MG63 (cell line): ENCODE results near the gene NAT14. TPM values are rescaled to one million over a fixed set of nuclear protein-coding genes. Genes with fewer than 3 reads are reported as not detected.

ENCODE experiments used
- DNase-seq: peaks from one replicate; pipeline ENCODE4 v3.0.0-alpha.2; 2020
- H3K27me3 ChIP-seq: fragments of 250-450 bp; sonication (Bioruptor Pico); 2 replicates; pipeline ENCODE4 v1.5.1; 2020; ENCODE audit warnings: mild to moderate bottlenecking, moderate library complexity
- H3K36me3 ChIP-seq: fragments of 250-450 bp; sonication (Bioruptor Pico); 2 replicates; pipeline ENCODE4 v1.5.1; 2020; ENCODE audit warnings: mild to moderate bottlenecking, moderate library complexity
- H3K4me3 ChIP-seq: fragments of 250-450 bp; sonication (Bioruptor Pico); 2 replicates; pipeline ENCODE4 v1.5.1; 2020; ENCODE audit warnings: mild to moderate bottlenecking, moderate library complexity
- H3K9me3 ChIP-seq: fragments of 250-450 bp; sonication (Bioruptor Pico); 2 replicates; pipeline ENCODE4 v1.5.1; 2020; ENCODE audit warnings: mild to moderate bottlenecking, moderate library complexity
- total RNA-seq: library from RNA; depleted of rRNA; stranded (reverse); fragments of >200 nt; shearing (Covaris generic); gene quantifications from 2 replicates; pipeline ENCODE4 v1.2.3, GENCODE V29; 2014; ENCODE audit warnings: low replicate concordance

NAT14 gene
- total RNA-seq, 1 experiment from 2014 or later: 35.1 TPM

DNA sequence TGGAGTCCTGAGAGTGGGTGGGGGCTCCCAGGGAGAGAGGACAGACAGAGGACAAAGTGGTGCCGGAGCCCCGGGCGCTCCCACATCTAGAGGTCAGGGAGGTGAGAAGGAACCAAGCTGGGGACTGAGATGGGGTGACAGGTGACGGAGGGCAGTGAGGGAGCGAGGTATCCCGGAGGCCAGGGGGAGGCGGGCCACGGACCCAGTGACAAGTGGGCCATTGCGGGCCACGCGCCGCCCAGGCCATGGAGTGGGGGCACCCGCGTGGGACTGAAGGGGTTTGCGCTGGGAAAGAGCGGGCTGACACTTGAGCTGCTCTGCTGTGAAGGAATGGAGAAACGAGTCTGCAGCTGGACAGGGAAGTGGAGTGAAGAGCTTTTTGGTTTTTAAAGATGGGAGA is 5.9 kb upstream of the NAT14 start:
- Histone ChIP-seq H3K27me3 (no peaks in the 10 kb centered on the region), H3K4me3 (no peak overlapping the region), H3K36me3 (peaks cover 18% of the 10 kb centered on the region), H3K9me3 (no peaks in the 10 kb centered on the region)
- no peak for DNase-seq

DNA sequence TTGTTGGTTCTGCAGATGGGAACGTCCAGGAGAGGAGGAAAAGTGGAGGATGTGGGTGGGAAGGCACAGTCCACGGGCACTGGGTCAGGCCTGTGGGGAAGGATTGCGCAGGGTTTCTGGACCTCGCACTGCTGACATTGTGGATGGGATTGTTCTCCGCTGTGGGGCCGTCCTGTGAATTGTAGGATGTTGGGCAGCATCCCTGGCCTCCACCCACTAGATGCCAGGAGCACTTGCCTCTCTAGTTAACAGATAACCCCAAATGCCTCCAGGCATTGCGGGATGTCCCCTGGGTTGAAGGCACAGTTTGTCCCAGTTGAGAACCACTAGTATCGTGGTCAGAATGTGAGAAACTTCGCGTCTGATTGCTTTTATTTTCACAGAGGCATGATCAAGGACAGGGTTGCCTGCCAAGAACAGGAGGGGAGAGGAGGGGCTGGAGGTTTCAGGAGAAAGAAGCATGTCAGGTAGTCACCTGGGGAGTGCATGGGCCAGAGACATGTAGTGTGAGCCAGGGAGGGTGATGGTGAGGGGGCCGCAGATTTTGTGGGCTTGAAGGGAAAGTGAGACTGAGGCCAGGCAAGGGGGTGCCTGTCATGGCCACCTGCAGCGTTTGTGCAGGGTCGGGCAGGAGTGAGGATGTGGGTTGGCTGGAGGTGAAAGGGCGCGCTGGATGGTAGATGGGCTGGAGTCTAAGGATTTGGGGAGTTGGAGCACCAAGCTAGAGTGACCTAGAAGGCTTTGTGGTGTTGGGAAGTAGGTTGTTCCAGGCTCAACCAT is 5.3 kb upstream of the NAT14 start:
- H3K9me3 ChIP-seq: no peaks in the 10 kb centered on the region
- no peaks in the 10 kb centered on the region for H3K27me3 ChIP-seq
- no peak overlapping the region for H3K4me3 ChIP-seq
- H3K36me3 ChIP-seq: peaks cover 21% of the 10 kb centered on the region
- DNase-seq: no peak

GRCh38 chr19:55481148-55481793 is 3.7 kb upstream of the NAT14 start:
- H3K4me3 ChIP-seq: no peak overlapping the region
- H3K27me3 ChIP-seq: no peaks in the 10 kb centered on the region
- no peaks in the 10 kb centered on the region for H3K9me3 ChIP-seq
- peaks cover 26% of the 10 kb centered on the region for H3K36me3 ChIP-seq
- no peak for DNase-seq

GRCh38 chr19:55481794-55482155 is 3.2 kb upstream of the NAT14 start:
- Histone ChIP-seq H3K27me3 (no peaks in the 10 kb centered on the region), H3K36me3 (peaks cover 26% of the 10 kb centered on the region), H3K9me3 (no peaks in the 10 kb centered on the region), H3K4me3 (no peak overlapping the region)
- DNase-seq: no peak

- peaks cover 26% of the 10 kb centered on the region for H3K36me3 ChIP-seq
- no peaks in the 10 kb centered on the region for H3K9me3 ChIP-seq
- no peak for DNase-seq
- H3K27me3 ChIP-seq: no peaks in the 10 kb centered on the region
- H3K4me3 ChIP-seq: no peak overlapping the region
These were observed 2.6 kb upstream of the NAT14 start for GRCh38 chr19:55482156-55482961.

DNA sequence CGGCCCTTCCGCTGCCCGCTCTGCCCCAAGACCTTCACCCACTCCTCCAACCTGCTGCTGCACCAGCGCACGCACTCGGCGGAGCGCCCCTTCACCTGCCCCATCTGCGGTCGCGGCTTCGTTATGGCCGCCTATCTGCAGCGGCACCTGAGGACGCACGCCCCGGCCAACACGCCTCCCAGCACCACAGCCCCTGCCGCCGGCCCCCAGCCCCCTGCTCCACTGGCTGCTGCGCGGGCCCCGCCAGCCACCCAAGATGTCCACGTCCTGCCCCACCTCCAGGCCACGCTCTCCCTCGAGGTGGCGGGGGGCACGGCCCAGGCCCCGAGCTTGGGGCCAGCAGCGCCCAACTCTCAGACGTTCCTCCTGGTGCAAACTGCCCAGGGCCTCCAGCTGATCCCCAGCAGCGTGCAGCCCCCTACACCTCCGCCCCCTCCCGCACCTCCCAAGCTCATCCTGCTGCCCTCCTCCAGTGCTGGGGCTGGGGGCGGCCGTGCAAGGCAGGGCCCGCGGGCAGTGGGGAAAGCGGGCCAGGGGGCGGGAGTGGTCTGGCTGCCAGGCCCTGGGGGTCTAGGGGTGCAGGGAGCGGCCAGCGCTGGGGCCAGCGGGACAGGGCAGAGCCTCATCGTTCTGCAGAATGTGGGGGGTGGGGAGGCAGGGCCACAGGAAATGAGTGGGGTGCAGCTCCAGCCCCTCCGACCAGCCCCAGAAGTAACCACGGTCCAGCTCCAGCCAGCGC is 1.9 kb upstream of the NAT14 start:
- no peak for DNase-seq
- H3K4me3 ChIP-seq: no peak overlapping the region
- no peaks in the 10 kb centered on the region for H3K9me3 ChIP-seq
- peaks cover 20% of the 10 kb centered on the region for H3K36me3 ChIP-seq
- H3K27me3 ChIP-seq: no peaks in the 10 kb centered on the region

- Histone ChIP-seq H3K9me3 (no peaks in the 10 kb centered on the region), H3K36me3 (peaks cover 18% of the 10 kb centered on the region), H3K27me3 (no peaks in the 10 kb centered on the region), H3K4me3 (peak overlapping the region; percentile 60)
- DNase-seq: no peak
These were observed 1.0 kb upstream of the NAT14 start for GRCh38 chr19:55483706-55484592.

- Histone ChIP-seq H3K36me3 (peaks cover 18% of the 10 kb centered on the region), H3K27me3 (no peaks in the 10 kb centered on the region), H3K9me3 (no peaks in the 10 kb centered on the region), H3K4me3 (peak overlapping the region; percentile 60)
- no peak for DNase-seq
These were observed 537 bp downstream of the NAT14 start for GRCh38 chr19:55485439-55486011.

DNA sequence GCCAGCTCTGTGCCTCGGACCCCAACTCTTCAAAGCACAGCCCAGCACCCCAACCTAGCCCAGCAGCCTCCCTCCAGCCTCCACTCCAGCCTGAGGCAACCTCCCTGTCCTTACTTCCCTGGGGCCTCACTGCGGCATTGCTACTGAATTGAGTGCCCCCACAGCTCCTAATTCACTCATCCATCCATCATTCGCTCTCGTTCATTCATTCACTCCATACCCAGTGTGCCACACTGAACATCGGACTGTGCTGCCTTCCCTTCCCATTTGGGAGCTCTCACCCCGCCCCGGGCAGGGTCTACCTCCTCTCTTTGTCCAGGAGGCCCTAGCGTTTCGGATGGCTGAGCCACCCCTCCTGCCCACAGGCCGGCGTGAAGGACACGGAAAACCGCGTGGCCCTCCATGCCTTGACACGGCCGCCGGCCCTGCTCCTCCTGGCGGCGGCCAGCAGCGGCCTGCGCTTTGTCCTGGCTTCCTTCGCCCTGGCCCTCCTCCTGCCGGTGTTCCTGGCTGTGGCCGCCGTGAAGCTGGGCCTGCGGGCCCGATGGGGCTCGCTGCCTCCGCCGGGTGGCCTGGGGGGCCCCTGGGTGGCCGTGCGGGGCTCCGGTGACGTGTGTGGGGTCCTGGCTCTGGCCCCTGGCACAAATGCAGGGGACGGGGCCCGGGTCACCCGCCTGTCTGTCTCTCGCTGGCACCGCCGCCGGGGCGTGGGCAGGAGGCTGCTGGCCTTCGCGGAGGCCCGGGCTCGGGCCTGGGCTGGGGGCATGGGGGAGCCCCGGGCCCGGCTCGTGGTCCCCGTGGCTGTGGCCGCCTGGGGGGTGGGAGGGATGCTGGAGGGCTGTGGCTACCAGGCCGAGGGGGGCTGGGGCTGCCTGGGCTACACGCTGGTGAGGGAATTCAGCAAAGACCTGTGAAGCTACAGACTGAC is 1.3 kb downstream of the NAT14 start:
- Histone ChIP-seq H3K36me3 (peaks cover 18% of the 10 kb centered on the region), H3K4me3 (peak overlapping the region; percentile 60), H3K27me3 (no peaks in the 10 kb centered on the region), H3K9me3 (no peaks in the 10 kb centered on the region)
- DNase-seq: no peak

- peak; percentile 99 for DNase-seq
- Histone ChIP-seq H3K4me3 (peak overlapping the region; percentile 12; the same call in 1 of the 2 replicates), H3K27me3 (no peaks in the 10 kb centered on the region), H3K36me3 (peaks cover 18% of the 10 kb centered on the region), H3K9me3 (no peaks in the 10 kb centered on the region)
These were observed 2.3 kb downstream of the NAT14 start for GRCh38 chr19:55486971-55487923.

DNA sequence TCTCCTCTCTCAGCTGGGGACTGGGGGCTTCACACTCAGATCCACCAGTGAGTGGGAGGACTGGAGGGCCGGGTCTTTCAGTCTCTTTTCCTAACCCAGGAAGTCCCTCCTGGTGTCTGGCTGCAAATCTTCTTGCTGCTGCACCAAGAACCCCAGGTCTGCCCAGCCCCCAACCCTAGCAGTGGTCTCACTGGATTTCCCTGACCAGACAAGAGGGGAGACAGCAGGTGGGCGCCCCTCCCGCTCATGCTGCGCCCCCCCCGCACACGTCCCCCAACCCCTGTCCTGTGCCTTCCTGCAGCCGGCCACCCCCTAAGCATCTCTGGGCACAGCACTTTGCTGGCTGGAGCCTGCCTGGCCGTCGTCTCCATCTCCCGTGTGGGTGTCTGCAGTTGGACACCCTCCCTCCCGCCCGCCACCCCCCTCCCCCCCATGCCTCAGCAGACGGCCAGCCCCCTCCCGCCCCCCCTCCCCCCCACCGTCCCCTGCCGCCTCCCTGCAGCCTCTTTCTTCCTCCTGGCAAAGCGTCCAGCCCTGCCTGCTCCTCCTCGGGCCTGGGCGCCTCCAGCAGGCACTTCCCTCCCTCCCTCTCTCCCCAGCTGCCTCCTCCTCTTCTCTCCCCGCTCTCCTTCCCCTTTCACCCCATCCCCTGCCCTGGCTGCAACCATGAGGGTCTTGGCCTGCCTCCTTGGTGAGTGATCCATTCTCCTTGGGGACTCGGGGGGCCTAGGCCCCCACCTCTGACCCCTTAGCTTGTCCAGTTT is 3.1 kb downstream of the NAT14 start, which contains the start of gene SSC5D:
SSC5D (plus strand) TSS at position 513 of the 764 bp plus-strand sequence; CDS start at position 667, 154 bp downstream.
- Histone ChIP-seq H3K4me3 (peak within 1 kb of the TSS; percentile 12; the same call in 1 of the 2 replicates), H3K36me3 (peaks cover 14% of the 10 kb centered on the region), H3K9me3 (no peaks in the 10 kb centered on the region), H3K27me3 (no peaks in the 10 kb centered on the region)
- DNase-seq: peak; percentile 79

- no peak for DNase-seq
- Histone ChIP-seq H3K4me3 (no peak overlapping the region), H3K27me3 (no peaks in the 10 kb centered on the region), H3K36me3 (peaks cover 7% of the 10 kb centered on the region), H3K9me3 (no peaks in the 10 kb centered on the region)
These were observed 4.2 kb downstream of the NAT14 start for GRCh38 chr19:55488986-55489710.
